ENCODE data around the gene BAIAP2. TPM values are rescaled to one million over a fixed set of nuclear protein-coding genes. Genes with fewer than 3 reads are reported as not detected.

Gene BAIAP2
- total RNA-seq, 3 donors from 2014 or later, result 21.0 to 47.0 (median 37.6) TPM

GRCh38 chr17:80998118-80998747 lies 36.7 kb upstream of the BAIAP2 start:
- peaks cover 12% of the 10 kb centered on the region for H3K36me3 ChIP-seq
- no peak for TF ChIP-seq POLR2A (IDR thresholded peaks at IDR 0.05)
- no peak for TF ChIP-seq POLR2AphosphoS5 (IDR thresholded peaks at IDR 0.05)
- TF ChIP-seq, protein P1, sequence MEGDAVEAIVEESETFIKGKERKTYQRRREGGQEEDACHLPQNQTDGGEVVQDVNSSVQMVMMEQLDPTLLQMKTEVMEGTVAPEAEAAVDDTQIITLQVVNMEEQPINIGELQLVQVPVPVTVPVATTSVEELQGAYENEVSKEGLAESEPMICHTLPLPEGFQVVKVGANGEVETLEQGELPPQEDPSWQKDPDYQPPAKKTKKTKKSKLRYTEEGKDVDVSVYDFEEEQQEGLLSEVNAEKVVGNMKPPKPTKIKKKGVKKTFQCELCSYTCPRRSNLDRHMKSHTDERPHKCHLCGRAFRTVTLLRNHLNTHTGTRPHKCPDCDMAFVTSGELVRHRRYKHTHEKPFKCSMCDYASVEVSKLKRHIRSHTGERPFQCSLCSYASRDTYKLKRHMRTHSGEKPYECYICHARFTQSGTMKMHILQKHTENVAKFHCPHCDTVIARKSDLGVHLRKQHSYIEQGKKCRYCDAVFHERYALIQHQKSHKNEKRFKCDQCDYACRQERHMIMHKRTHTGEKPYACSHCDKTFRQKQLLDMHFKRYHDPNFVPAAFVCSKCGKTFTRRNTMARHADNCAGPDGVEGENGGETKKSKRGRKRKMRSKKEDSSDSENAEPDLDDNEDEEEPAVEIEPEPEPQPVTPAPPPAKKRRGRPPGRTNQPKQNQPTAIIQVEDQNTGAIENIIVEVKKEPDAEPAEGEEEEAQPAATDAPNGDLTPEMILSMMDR (IDR thresholded peaks at IDR 0.05), result no peak
- DNase-seq (ENCODE audit: low spot score in 2 of 2), result no peak
- no peak overlapping the region for H3K27ac ChIP-seq
- H3K9me3 ChIP-seq, result no peaks in the 10 kb centered on the region
- peaks cover 0 to 4% of the 10 kb centered on the region in 2 donors for H3K27me3 ChIP-seq
- H3K4me3 ChIP-seq, result no peak overlapping the region
- peaks cover 0 to 3% of the 10 kb centered on the region in 2 donors for H3K4me1 ChIP-seq
- intact Hi-C loops (cut with DNase I; ENCODE audit: low total_unique reads), result no loop called here

DNA sequence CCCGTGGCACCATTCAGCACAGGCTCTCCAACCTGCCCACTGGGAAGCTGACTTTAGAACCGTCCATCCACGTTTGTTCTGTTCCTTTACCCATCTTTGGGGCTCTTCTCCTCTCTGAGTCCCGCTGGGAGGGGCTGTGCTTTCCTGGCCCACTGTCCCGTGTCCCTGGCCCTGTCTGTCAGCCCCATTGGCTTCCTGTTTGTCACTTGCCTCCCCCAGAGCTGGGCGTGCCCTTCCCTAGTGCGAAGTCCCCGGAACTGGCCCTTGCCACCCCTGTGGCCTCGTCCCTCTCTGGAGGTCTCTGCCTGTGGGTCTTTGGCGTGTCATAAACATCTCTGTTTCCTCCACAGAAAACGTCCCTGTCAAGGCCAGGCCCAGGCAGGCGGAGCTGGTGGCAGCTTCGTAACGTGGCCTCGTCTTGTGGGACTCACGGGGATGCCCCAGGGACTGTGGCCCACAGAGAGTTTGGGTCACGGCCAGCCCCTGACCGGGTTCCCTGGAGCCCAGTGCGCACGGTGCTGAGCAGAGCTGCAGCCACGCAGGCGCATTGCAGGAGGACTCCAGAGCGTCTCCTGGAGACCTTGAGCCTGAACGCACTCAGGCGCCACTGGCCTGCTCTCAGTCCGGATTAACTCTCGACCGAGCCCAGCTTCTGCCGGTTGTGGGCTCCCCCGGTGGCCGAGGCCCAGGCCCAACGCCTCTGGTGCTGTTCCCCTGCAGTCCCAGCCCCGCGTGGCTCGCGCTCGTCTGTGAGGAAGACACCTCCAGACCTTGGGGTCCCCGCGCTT lies 36.0 kb upstream of the BAIAP2 start:
- H3K27me3 ChIP-seq, result peaks cover 0 to 12% of the 10 kb centered on the region in 2 donors
- DNase-seq (ENCODE audit: low spot score in 2 of 2), result no peak
- no peak overlapping the region for H3K4me3 ChIP-seq
- no peak overlapping the region for H3K27ac ChIP-seq
- TF ChIP-seq POLR2A (IDR thresholded peaks at IDR 0.05) (no peak), POLR2AphosphoS5 (IDR thresholded peaks at IDR 0.05) (no peak)
- TF ChIP-seq, protein P1 (IDR thresholded peaks at IDR 0.05), result no peak
- no peaks in the 10 kb centered on the region for H3K9me3 ChIP-seq
- H3K4me1 ChIP-seq, result peaks cover under 1 to 6% of the 10 kb centered on the region in 2 donors
- intact Hi-C loops (cut with DNase I; ENCODE audit: low total_unique reads), result no loop called here
- peaks cover 12% of the 10 kb centered on the region for H3K36me3 ChIP-seq

DNA sequence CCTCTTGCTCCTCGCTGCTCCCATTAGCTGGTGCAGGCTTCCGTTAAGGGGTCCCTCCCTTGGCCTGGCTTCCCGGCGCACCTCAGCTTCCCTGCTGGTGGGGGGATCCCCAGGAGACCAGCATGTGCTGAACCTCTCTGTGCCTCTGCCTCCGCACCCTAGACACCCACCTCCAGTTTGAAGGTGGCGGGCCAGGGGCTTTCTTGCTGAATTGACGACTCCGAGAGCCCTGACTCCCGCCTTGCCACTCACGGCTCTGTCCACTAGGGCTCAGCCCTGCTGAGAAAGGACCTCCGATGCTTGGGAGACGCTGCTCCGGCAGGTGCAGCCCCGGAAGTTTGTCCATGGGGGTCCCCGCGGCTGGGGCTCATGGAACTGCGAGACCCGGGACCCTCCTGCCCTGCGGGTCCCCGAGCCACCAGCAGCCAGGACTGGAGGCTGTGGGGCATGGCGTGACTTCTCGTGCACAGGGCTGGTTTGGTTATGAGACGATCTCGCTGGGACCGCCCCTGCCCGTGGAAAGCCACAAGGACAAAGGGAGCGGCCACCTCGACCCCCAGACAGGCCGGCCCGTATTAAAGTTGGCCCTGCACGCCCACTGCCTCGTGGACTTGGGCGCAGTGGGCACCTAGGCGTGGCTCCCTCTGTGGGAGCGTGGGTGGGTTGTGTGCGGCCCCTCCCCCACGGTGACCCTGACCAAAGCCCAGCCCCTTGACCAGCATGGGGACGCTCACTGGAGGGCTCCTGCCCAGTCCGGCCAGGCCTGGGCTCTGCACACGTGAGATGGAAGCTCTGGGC lies 35.2 kb upstream of the BAIAP2 start:
- Histone ChIP-seq H3K4me1 (peaks cover 6 to 11% of the 10 kb centered on the region in 2 donors), H3K27ac (no peak overlapping the region), H3K4me3 (no peak overlapping the region), H3K27me3 (peaks cover 6 to 20% of the 10 kb centered on the region in 2 donors), H3K9me3 (no peaks in the 10 kb centered on the region), H3K36me3 (peaks cover 12% of the 10 kb centered on the region)
- TF ChIP-seq, protein P1 (IDR thresholded peaks at IDR 0.05), result no peak
- TF ChIP-seq POLR2A (IDR thresholded peaks at IDR 0.05), result no peak
- no peak for TF ChIP-seq POLR2AphosphoS5 (IDR thresholded peaks at IDR 0.05)
- intact Hi-C loops (cut with DNase I; ENCODE audit: low total_unique reads), result no loop called here
- DNase-seq (ENCODE audit: low spot score in 2 of 2), result no peak

- peaks cover 12% of the 10 kb centered on the region for H3K36me3 ChIP-seq
- peaks cover 6 to 11% of the 10 kb centered on the region in 2 donors for H3K4me1 ChIP-seq
- peaks cover 6 to 20% of the 10 kb centered on the region in 2 donors for H3K27me3 ChIP-seq
- intact Hi-C loops (cut with DNase I; ENCODE audit: low total_unique reads), result no loop called here
- H3K4me3 ChIP-seq, result no peak overlapping the region
- DNase-seq (ENCODE audit: low spot score in 2 of 2), result no peak
- no peaks in the 10 kb centered on the region for H3K9me3 ChIP-seq
- TF ChIP-seq POLR2A (IDR thresholded peaks at IDR 0.05) (no peak), POLR2AphosphoS5 (IDR thresholded peaks at IDR 0.05) (no peak)
- TF ChIP-seq, protein P1 (IDR thresholded peaks at IDR 0.05), result no peak
- H3K27ac ChIP-seq, result no peak overlapping the region
Measured at GRCh38 chr17:81000334-81000630, 34.7 kb upstream of the BAIAP2 start.

Data from breast epithelium (tissue), 4 donors.